Suprapubic skin (tissue), 4 donors: ENCODE data around the gene RAB3GAP1. TPM values are rescaled to one million over a fixed set of nuclear protein-coding genes. Genes with fewer than 3 reads are reported as not detected.

ENCODE experiments used
- DNase-seq, 2 donors: peaks; one replicate each; pipeline ENCODE4 v3.0.0-alpha.2; 2019; ENCODE audit warnings: low spot score in 2 of 2
- H3K27ac ChIP-seq: fragments of 200-600 bp; sonication (generic); one replicate; pipeline ENCODE4 v1.5.1; 2019
- H3K27me3 ChIP-seq: fragments of 200-600 bp; sonication (generic); one replicate; pipeline ENCODE4 v1.5.1; 2019
- H3K36me3 ChIP-seq: fragments of 200-600 bp; sonication (generic); one replicate; pipeline ENCODE4 v1.5.1; 2019
- H3K4me1 ChIP-seq: fragments of 200-600 bp; sonication (generic); one replicate; pipeline ENCODE4 v1.5.1; 2019
- H3K4me3 ChIP-seq: fragments of 200-600 bp; sonication (generic); one replicate; pipeline ENCODE4 v1.5.1; 2019; ENCODE audit warnings: mild to moderate bottlenecking
- H3K9me3 ChIP-seq: fragments of 200-600 bp; sonication (generic); one replicate; pipeline ENCODE4 v1.5.1; 2019
- EP300 ChIP-seq: sonication (generic); formaldehyde crosslinking; IDR thresholded peaks from one replicate; pipeline ENCODE4 v1.6.1; 2017; ENCODE audit warnings: antibody characterized with exemption
- POLR2A ChIP-seq, 2 donors: fragments of 450-650 bp; IDR thresholded peaks; one replicate each; pipeline ENCODE4 v1.6.1; 2017; ENCODE audit warnings: antibody characterized with exemption in 2 of 2, mild to moderate bottlenecking in 2 of 2, moderate library complexity in 2 of 2
- POLR2AphosphoS5 ChIP-seq, 3 donors: sonication (generic); formaldehyde crosslinking; IDR thresholded peaks; one replicate each; pipeline ENCODE4 v1.6.1; 2017; ENCODE audit warnings: antibody characterized with exemption in 3 of 3
- WGBS: methylation state at CpG from one replicate; pipeline ENCODE4 v1.1.5; 2018; 5-methylcytosine and 5-hydroxymethylcytosine counted together
- total RNA-seq, 4 donors: library from RNA; depleted of rRNA; stranded (reverse); fragments of >200 nt; gene quantifications; one replicate each; pipeline ENCODE4 v1.1.0, GENCODE V29; 2016
- TF ChIP-seq, protein P1 (sequence below), 2 donors: fragments of 200-600 bp in 1 of 2; fragments of 450-650 bp in 1 of 2; sonication (generic) in 1 of 2; IDR thresholded peaks; one replicate each; pipeline ENCODE4 v1.5.1; 2016 to 2019; ENCODE audit warnings: antibody characterized with exemption in 2 of 2, mild to moderate bottlenecking in 1 of 2, moderate library complexity in 1 of 2

RAB3GAP1 gene
- total RNA-seq, 4 donors from 2014 or later, result 36.8 to 62.0 (median 52.6) TPM

- no peak for DNase-seq
Observed at GRCh38 chr2:135043345-135043744, 8.7 kb upstream of the RAB3GAP1 start.

DNA sequence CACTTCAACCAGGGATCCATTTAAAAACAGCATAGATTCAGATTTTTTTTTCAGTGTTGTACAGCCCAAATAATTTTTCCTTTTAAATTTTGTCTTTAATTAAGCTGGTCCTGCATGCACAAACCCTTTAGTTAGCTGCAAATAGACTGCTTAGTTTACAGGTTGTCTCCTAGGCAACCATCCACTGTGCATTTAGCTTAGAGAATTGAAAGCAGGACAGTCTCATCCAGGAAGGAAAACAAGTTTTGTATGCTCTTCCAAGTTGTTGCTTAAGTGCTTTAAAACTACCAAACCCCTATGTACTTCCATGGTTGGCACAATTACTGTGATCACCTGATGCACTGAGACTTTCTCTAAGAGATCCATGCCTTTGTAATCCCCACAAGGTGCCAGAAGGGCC is 4.8 kb upstream of the RAB3GAP1 start, which contains the start of gene MAP3K19:
Gene MAP3K19 (minus strand): TSS at position 148 of the 400 bp plus-strand sequence. CDS start 22,800 bp downstream, outside the sequence.
- H3K4me3 ChIP-seq, result no peak within 1 kb of the TSS
- no peak within 1 kb of the TSS for H3K27ac ChIP-seq
- H3K4me1 ChIP-seq, result peaks cover 4% of the 10 kb centered on the region
- no peak for DNase-seq
- TF ChIP-seq POLR2AphosphoS5 (IDR thresholded peaks at IDR 0.05) (no peak), EP300 (no peak), POLR2A (IDR thresholded peaks at IDR 0.05) (no peak)
- TF ChIP-seq, protein P1, sequence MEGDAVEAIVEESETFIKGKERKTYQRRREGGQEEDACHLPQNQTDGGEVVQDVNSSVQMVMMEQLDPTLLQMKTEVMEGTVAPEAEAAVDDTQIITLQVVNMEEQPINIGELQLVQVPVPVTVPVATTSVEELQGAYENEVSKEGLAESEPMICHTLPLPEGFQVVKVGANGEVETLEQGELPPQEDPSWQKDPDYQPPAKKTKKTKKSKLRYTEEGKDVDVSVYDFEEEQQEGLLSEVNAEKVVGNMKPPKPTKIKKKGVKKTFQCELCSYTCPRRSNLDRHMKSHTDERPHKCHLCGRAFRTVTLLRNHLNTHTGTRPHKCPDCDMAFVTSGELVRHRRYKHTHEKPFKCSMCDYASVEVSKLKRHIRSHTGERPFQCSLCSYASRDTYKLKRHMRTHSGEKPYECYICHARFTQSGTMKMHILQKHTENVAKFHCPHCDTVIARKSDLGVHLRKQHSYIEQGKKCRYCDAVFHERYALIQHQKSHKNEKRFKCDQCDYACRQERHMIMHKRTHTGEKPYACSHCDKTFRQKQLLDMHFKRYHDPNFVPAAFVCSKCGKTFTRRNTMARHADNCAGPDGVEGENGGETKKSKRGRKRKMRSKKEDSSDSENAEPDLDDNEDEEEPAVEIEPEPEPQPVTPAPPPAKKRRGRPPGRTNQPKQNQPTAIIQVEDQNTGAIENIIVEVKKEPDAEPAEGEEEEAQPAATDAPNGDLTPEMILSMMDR (IDR thresholded peaks at IDR 0.05), result no peak
- H3K9me3 ChIP-seq, result no peaks in the 10 kb centered on the region
- no peaks in the 10 kb centered on the region for H3K27me3 ChIP-seq
- H3K36me3 ChIP-seq, result no peaks in the 10 kb centered on the region

More at GRCh38 chr2:135043345-135043744, 8.7 kb upstream of the RAB3GAP1 start:
- H3K4me1 ChIP-seq, result no peaks in the 10 kb centered on the region
- no peak overlapping the region for H3K27ac ChIP-seq
- TF ChIP-seq, protein P1 (IDR thresholded peaks at IDR 0.05), result no peak
- TF ChIP-seq POLR2AphosphoS5 (IDR thresholded peaks at IDR 0.05) (no peak), POLR2A (IDR thresholded peaks at IDR 0.05) (no peak), EP300 (no peak)
- no peaks in the 10 kb centered on the region for H3K9me3 ChIP-seq
- 69% methylated on average over 2 of the region's 2 CpGs for WGBS
- H3K27me3 ChIP-seq, result peaks cover 6% of the 10 kb centered on the region
- H3K36me3 ChIP-seq, result no peaks in the 10 kb centered on the region
- H3K4me3 ChIP-seq, result no peak overlapping the region

- DNase-seq, result no peak
- Histone ChIP-seq H3K4me3 (no peak overlapping the region), H3K9me3 (no peaks in the 10 kb centered on the region), H3K4me1 (peaks cover 8% of the 10 kb centered on the region), H3K27me3 (no peaks in the 10 kb centered on the region), H3K36me3 (no peaks in the 10 kb centered on the region), H3K27ac (no peak overlapping the region)
- 73% methylated on average over 6 of the region's 6 CpGs for WGBS
- TF ChIP-seq, protein P1 (IDR thresholded peaks at IDR 0.05), result no peak
- no peak for TF ChIP-seq POLR2AphosphoS5 (IDR thresholded peaks at IDR 0.05)
- TF ChIP-seq POLR2A (IDR thresholded peaks at IDR 0.05), result no peak
- TF ChIP-seq EP300, result no peak
Observed at GRCh38 chr2:135048122-135048521, 4.0 kb upstream of the RAB3GAP1 start.

- Histone ChIP-seq H3K27ac (no peak overlapping the region), H3K9me3 (no peaks in the 10 kb centered on the region), H3K27me3 (no peaks in the 10 kb centered on the region), H3K36me3 (no peaks in the 10 kb centered on the region), H3K4me3 (no peak overlapping the region), H3K4me1 (peaks cover 28% of the 10 kb centered on the region)
- WGBS, result 94% methylated on average over 3 of the region's 3 CpGs
- TF ChIP-seq EP300, result no peak
- no peak for TF ChIP-seq POLR2AphosphoS5 (IDR thresholded peaks at IDR 0.05)
- TF ChIP-seq, protein P1 (IDR thresholded peaks at IDR 0.05), result no peak
- TF ChIP-seq POLR2A (IDR thresholded peaks at IDR 0.05), result no peak
- DNase-seq, result no peak
Observed at GRCh38 chr2:135050132-135050531, 2.0 kb upstream of the RAB3GAP1 start.

DNA sequence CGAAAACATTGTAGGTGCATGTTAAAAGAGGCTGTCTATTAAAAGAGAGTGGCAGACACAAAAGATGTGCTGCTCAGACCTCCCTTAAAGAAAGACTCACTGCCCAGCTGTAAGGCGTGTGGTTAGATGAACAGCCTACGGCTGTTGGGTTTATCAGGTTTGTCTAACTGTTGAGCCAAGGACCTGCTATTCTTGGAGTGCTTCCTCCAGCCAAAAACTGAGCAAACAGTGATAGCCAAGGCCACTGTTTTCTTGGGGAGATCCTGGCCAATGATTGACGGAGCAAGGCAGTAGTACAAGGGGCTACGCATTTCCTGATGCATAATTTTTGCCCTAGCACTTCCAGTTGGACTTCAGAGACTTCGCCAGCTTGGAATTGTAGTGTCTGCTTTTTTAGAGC is 1.4 kb upstream of the RAB3GAP1 start:
- H3K27me3 ChIP-seq, result no peaks in the 10 kb centered on the region
- no peaks in the 10 kb centered on the region for H3K9me3 ChIP-seq
- no peak overlapping the region for H3K4me3 ChIP-seq
- no peaks in the 10 kb centered on the region for H3K36me3 ChIP-seq
- TF ChIP-seq EP300, result no peak
- TF ChIP-seq POLR2AphosphoS5 (IDR thresholded peaks at IDR 0.05), result no peak
- TF ChIP-seq, protein P1 (IDR thresholded peaks at IDR 0.05), result no peak
- TF ChIP-seq POLR2A (IDR thresholded peaks at IDR 0.05), result no peak
- H3K4me1 ChIP-seq, result peaks cover 32% of the 10 kb centered on the region
- no peak for DNase-seq
- 82% methylated on average over 6 of the region's 6 CpGs for WGBS
- no peak overlapping the region for H3K27ac ChIP-seq
